Measurements from ENCODE around the gene YWHAE. TPM values are rescaled to one million over a fixed set of nuclear protein-coding genes. Genes with fewer than 3 reads are reported as not detected.

Gene YWHAE
- total and polyA plus RNA-seq, 10 donors: 104 to 645 (median 281) TPM

GRCh38 chr17:1434150-1434549 lies 34.1 kb upstream of the YWHAE start:
- Histone ChIP-seq H3K4me1 (peaks cover 3 to 72% (median 28%) of the 10 kb centered on the region in 6 donors), H3K27ac (no peak overlapping the region), H3K27me3 (replicated peaks in 1 of 7) (no peaks in the 10 kb centered on the region), H3K9me3 (no peaks in the 10 kb centered on the region), H3K36me3 (peaks cover 11 to 89% (median 36%) of the 10 kb centered on the region in 6 donors), H3K4me3 (no peak overlapping the region)
- DNase-seq: no peak
- intact Hi-C loops (cut with DNase I; ENCODE audit: low total_unique reads): no loop called here
- TF ChIP-seq CTCF (IDR thresholded peaks at IDR 0.05 in 8 of 11, conservative IDR thresholded peaks at IDR 0.05 in 3 of 11): no peak
- no peak for TF ChIP-seq POLR2A (IDR thresholded peaks at IDR 0.05)
- no peak for TF ChIP-seq POLR2AphosphoS5 (IDR thresholded peaks at IDR 0.05)
- 85 to 100% (median 96%) methylated on average over 3 of the region's 3 CpGs for WGBS, 5 donors

DNA sequence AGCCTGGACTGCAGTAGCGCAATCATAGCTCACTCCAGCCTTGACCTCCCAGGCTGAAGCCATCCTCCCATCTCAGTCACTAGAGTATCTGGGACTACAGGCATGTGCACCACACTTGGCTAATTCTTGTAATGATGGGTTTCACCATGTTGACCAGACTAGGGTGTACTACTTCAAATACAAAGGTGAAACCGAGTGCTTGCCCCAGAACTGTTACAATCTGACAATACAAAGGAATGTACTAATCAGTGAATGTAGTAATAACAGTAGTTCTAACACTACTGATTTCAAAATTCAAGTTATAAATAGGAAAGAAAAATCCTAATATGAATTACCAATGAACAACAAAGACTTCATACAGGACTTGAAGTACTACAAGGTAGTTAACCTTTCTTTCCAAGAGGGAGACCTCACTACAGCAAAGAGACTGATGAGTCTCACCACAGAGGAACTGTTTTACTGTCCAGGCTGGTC lies 31.6 kb upstream of the YWHAE start:
- Histone ChIP-seq H3K36me3 (peaks cover 11 to 100% (median 35%) of the 10 kb centered on the region in 6 donors), H3K4me3 (no peak overlapping the region), H3K27me3 (replicated peaks in 1 of 7) (no peaks in the 10 kb centered on the region), H3K4me1 (peaks cover 0 to 62% (median 16%) of the 10 kb centered on the region in 6 donors), H3K27ac (no peak overlapping the region), H3K9me3 (no peaks in the 10 kb centered on the region)
- intact Hi-C loops (cut with DNase I; ENCODE audit: low total_unique reads): no loop called here
- WGBS, 5 donors: 69 to 85% (median 76%) methylated on average over 2 of the region's 2 CpGs
- TF ChIP-seq CTCF (IDR thresholded peaks at IDR 0.05 in 8 of 11, conservative IDR thresholded peaks at IDR 0.05 in 3 of 11): no peak
- no peak for TF ChIP-seq POLR2AphosphoS5 (IDR thresholded peaks at IDR 0.05)
- TF ChIP-seq POLR2A (IDR thresholded peaks at IDR 0.05): no peak
- DNase-seq: no peak

- Histone ChIP-seq H3K27me3 (replicated peaks in 1 of 7) (no peaks in the 10 kb centered on the region), H3K27ac (no peak overlapping the region), H3K4me1 (peaks cover 0 to 9% (median 0%) of the 10 kb centered on the region in 6 donors), H3K4me3 (no peak overlapping the region), H3K36me3 (peaks cover 0 to 98% (median 55%) of the 10 kb centered on the region in 6 donors), H3K9me3 (no peaks in the 10 kb centered on the region)
- no peak for TF ChIP-seq POLR2A (IDR thresholded peaks at IDR 0.05)
- whole genome bisulfite sequencing, 5 donors: 77 to 85% (median 83%) methylated on average over 8 to 10 of the region's 10 CpGs
- intact Hi-C loops (cut with DNase I; ENCODE audit: low total_unique reads): no loop called here
- DNase-seq: no peak
Measured at GRCh38 chr17:1423456-1424135, 23.6 kb upstream of the YWHAE start.

GRCh38 chr17:1422885-1423284 lies 22.9 kb upstream of the YWHAE start:
- WGBS, 5 donors: 77 to 91% (median 82%) methylated on average over 7 of the region's 7 CpGs
- no peak overlapping the region for H3K27ac ChIP-seq
- DNase-seq: no peak
- no peaks in the 10 kb centered on the region for H3K9me3 ChIP-seq
- intact Hi-C loops (cut with DNase I; ENCODE audit: low total_unique reads): no loop called here
- H3K27me3 ChIP-seq (replicated peaks in 1 of 7): no peaks in the 10 kb centered on the region
- H3K36me3 ChIP-seq: peaks cover 0 to 98% (median 58%) of the 10 kb centered on the region in 6 donors
- TF ChIP-seq CTCF (IDR thresholded peaks at IDR 0.05 in 8 of 11, conservative IDR thresholded peaks at IDR 0.05 in 3 of 11) (no peak), POLR2A (IDR thresholded peaks at IDR 0.05) (no peak), POLR2AphosphoS5 (IDR thresholded peaks at IDR 0.05) (no peak)
- H3K4me1 ChIP-seq: peaks cover 0 to 4% (median 0%) of the 10 kb centered on the region in 6 donors
- no peak overlapping the region for H3K4me3 ChIP-seq

Measured in spleen (tissue), 11 donors.